HG03378 (cell line): ENCODE results near the gene PDGFRB.

Experiments used
- ATAC-seq: cut with Tn5 transposase; IDR thresholded peaks from one replicate; pipeline ENCODE4 v1.9.1; 2021; ENCODE audit warnings: mild to moderate bottlenecking, moderate library complexity; ENCODE audit not compliant: unreplicated experiment

Gene PDGFRB

GRCh38 chr5:150133581-150134197, 22.0 kb downstream of the PDGFRB start:
- ATAC-seq = no peak

- no peak for ATAC-seq
These were observed 22.9 kb downstream of the PDGFRB start for GRCh38 chr5:150132740-150133139.

- no peak for ATAC-seq
These were observed 23.5 kb downstream of the PDGFRB start for GRCh38 chr5:150131978-150132694.

- ATAC-seq = no peak
These were observed 24.2 kb downstream of the PDGFRB start for GRCh38 chr5:150131461-150131860.

GRCh38 chr5:150130493-150130922, 25.1 kb downstream of the PDGFRB start:
- ATAC-seq = no peak

- ATAC-seq = no peak
These were observed 25.7 kb downstream of the PDGFRB start for GRCh38 chr5:150129813-150130492.

- no peak for ATAC-seq
These were observed 26.2 kb downstream of the PDGFRB start for GRCh38 chr5:150129454-150129812.

- ATAC-seq = no peak
These were observed 28.8 kb downstream of the PDGFRB start for GRCh38 chr5:150126921-150127265.

- no peak for ATAC-seq
These were observed 29.3 kb downstream of the PDGFRB start for GRCh38 chr5:150126199-150126920.

GRCh38 chr5:150125334-150125733, 30.3 kb downstream of the PDGFRB start:
- ATAC-seq = no peak

- no peak for ATAC-seq
These were observed 31.0 kb downstream of the PDGFRB start for GRCh38 chr5:150124596-150124995.

GRCh38 chr5:150124111-150124557, 31.5 kb downstream of the PDGFRB start:
- ATAC-seq = no peak

- no peak for ATAC-seq
These were observed 32.1 kb downstream of the PDGFRB start for GRCh38 chr5:150123542-150123941.

GRCh38 chr5:150122536-150123481, 32.8 kb downstream of the PDGFRB start:
- no peak for ATAC-seq

- no peak for ATAC-seq
These were observed 33.5 kb downstream of the PDGFRB start for GRCh38 chr5:150122158-150122510.

GRCh38 chr5:150121448-150122157, 34.0 kb downstream of the PDGFRB start:
- no peak for ATAC-seq

GRCh38 chr5:150120617-150121447, 34.8 kb downstream of the PDGFRB start:
- ATAC-seq = no peak

- ATAC-seq = no peak
These were observed 35.6 kb downstream of the PDGFRB start for GRCh38 chr5:150120062-150120441.
